ENCODE results near the gene CLDN9. TPM values are rescaled to one million over a fixed set of nuclear protein-coding genes. Genes with fewer than 3 reads are reported as not detected.

CLDN9 gene
- total RNA-seq, 1 experiment from 2014 or later, result 1.3 TPM

- Histone ChIP-seq H3K9me3 (ENCODE audit: control insufficient read depth, low read depth, low read length) (no peaks in the 10 kb centered on the region), H2AFZ (ENCODE audit: low read length) (no peak overlapping the region), H3K27me3 (ENCODE audit: insufficient read depth, low read length) (no peaks in the 10 kb centered on the region), H3K23me2 (ENCODE audit: insufficient read length, low read depth, low read length, poor library complexity, severe bottlenecking) (peaks cover 7% of the 10 kb centered on the region), H4K8ac (replicated peaks; ENCODE audit: insufficient read length, low read depth, low read length) (no peak overlapping the region), H3K4ac (ENCODE audit: low read depth, low read length) (no peak overlapping the region), H3K79me2 (ENCODE audit: insufficient read depth, low read length) (no peaks in the 10 kb centered on the region), H2BK12ac (ENCODE audit: insufficient read length, low read depth, low read length) (no peak overlapping the region), H3K56ac (ENCODE audit: insufficient read length, low read depth, low read length) (no peak overlapping the region), H3K27ac (ENCODE audit: insufficient read length, low read depth, low read length) (no peak overlapping the region), H3K14ac (ENCODE audit: insufficient read depth, low read length) (peak overlapping the region; percentile 77; the same call in 1 of the 2 replicates), H2BK5ac (ENCODE audit: insufficient read length, low read length) (no peak overlapping the region), H4K20me1 (ENCODE audit: control insufficient read depth, insufficient read depth, insufficient read length) (peaks cover 3% of the 10 kb centered on the region), H3K18ac (ENCODE audit: insufficient read length, low read depth, low read length) (peak overlapping the region; percentile 31), H2BK15ac (ENCODE audit: low read depth, low read length) (no peak overlapping the region), H3K4me2 (ENCODE audit: insufficient read depth, insufficient read length, low read length) (peak overlapping the region; percentile 78), H3K9ac (ENCODE audit: extremely low read depth, insufficient read length, low read length) (peak overlapping the region; percentile 10), H2BK120ac (ENCODE audit: low read depth, low read length, poor library complexity, severe bottlenecking) (no peak overlapping the region), H2AK5ac (ENCODE audit: insufficient read length, low read length) (no peak overlapping the region), H3K4me1 (ENCODE audit: insufficient read depth, low read length) (no peaks in the 10 kb centered on the region; the same call in 1 of the 2 replicates), H4K5ac (ENCODE audit: insufficient read length, low read depth, low read length) (no peak overlapping the region), H2BK20ac (ENCODE audit: low read depth, low read length, poor library complexity, severe bottlenecking) (no peak overlapping the region), H3T11ph (ENCODE audit: low read length) (no peak overlapping the region), H3K79me1 (ENCODE audit: insufficient read depth, low read depth, low read length, poor library complexity, severe bottlenecking) (no peaks in the 10 kb centered on the region), H4K91ac (ENCODE audit: insufficient read length, low read depth, low read length) (no peak overlapping the region), H3K23ac (ENCODE audit: insufficient read length, low read depth, low read length) (no peak overlapping the region)
- Mint-ChIP-seq H3K4me3 (peak overlapping the region; percentile 66 to 79), H3K36me3 (ENCODE audit: insufficient read depth in 1 of 3, low read depth in 3 of 3) (peaks cover 3 to 5% (median 3%) of the 10 kb centered on the region in 3 experiments; a peak in 4 of 7 replicates), H3K27ac (peak overlapping the region in 1 of 3 experiments; percentile 15; a peak in 1 of 7 replicates), H3K27me3 (ENCODE audit: low read depth) (peaks cover 42% of the 10 kb centered on the region), H3K4me1 (peaks cover 28 to 32% of the 10 kb centered on the region in 2 experiments), H3K9me3 (no peaks in the 10 kb centered on the region)
- no CpG with 5 or more reads among the region's 40 CpGs for WGBS (ENCODE audit: extremely low coverage, insufficient read length, low lambda C conversion rate)
- no peak for DNase-seq
- TF ChIP-seq, protein P1, sequence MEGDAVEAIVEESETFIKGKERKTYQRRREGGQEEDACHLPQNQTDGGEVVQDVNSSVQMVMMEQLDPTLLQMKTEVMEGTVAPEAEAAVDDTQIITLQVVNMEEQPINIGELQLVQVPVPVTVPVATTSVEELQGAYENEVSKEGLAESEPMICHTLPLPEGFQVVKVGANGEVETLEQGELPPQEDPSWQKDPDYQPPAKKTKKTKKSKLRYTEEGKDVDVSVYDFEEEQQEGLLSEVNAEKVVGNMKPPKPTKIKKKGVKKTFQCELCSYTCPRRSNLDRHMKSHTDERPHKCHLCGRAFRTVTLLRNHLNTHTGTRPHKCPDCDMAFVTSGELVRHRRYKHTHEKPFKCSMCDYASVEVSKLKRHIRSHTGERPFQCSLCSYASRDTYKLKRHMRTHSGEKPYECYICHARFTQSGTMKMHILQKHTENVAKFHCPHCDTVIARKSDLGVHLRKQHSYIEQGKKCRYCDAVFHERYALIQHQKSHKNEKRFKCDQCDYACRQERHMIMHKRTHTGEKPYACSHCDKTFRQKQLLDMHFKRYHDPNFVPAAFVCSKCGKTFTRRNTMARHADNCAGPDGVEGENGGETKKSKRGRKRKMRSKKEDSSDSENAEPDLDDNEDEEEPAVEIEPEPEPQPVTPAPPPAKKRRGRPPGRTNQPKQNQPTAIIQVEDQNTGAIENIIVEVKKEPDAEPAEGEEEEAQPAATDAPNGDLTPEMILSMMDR (conservative IDR thresholded peaks at IDR 0.05), result no peak
These were observed 23.4 kb downstream of the CLDN9 start for GRCh38 chr16:3035972-3036725.
